Hepatocyte (in vitro differentiated cells): Measurements from ENCODE around the gene DDR1.

Experiments used
- EZH2 ChIP-seq: fragments of 200-600 bp; sonication (generic); IDR thresholded peaks from 2 replicates; pipeline ENCODE4 v1.6.1; 2016; ENCODE audit warnings: antibody characterized with exemption, mild to moderate bottlenecking, borderline replicate concordance
- EZH2phosphoT487 ChIP-seq: fragments of 200-600 bp; sonication (generic); IDR thresholded peaks from one replicate; pipeline ENCODE4 v1.6.1; 2018; ENCODE audit warnings: antibody characterized with exemption, mild to moderate bottlenecking, low read depth, moderate library complexity; ENCODE audit not compliant: unreplicated experiment, severe bottlenecking
- TF ChIP-seq, protein P1 (sequence below): fragments of 200-600 bp; sonication (generic); IDR thresholded peaks from 2 replicates; pipeline ENCODE4 v1.5.1; 2016; ENCODE audit warnings: antibody characterized with exemption, mild to moderate bottlenecking; ENCODE audit not compliant: poor library complexity

DNA sequence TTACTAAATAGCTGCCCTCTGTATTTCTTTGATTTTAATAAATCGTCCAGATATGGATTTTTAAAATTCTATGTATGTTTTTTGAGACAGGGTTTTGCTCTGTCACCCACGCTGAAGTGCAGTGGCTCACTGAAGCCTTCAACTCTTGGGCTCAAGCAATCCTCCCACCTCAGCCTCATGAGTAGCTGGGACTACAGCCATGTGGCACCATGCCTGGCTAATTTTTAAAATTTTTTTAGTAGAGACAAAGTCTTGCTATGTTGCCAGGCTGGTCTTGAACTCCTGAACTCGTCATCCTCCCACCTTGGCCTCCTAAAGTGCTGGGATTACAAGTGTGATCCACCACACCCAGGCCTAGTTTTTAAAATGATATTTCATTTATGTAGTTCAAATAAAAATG is 47.4 kb upstream of the DDR1 start:
- TF ChIP-seq, protein P1, sequence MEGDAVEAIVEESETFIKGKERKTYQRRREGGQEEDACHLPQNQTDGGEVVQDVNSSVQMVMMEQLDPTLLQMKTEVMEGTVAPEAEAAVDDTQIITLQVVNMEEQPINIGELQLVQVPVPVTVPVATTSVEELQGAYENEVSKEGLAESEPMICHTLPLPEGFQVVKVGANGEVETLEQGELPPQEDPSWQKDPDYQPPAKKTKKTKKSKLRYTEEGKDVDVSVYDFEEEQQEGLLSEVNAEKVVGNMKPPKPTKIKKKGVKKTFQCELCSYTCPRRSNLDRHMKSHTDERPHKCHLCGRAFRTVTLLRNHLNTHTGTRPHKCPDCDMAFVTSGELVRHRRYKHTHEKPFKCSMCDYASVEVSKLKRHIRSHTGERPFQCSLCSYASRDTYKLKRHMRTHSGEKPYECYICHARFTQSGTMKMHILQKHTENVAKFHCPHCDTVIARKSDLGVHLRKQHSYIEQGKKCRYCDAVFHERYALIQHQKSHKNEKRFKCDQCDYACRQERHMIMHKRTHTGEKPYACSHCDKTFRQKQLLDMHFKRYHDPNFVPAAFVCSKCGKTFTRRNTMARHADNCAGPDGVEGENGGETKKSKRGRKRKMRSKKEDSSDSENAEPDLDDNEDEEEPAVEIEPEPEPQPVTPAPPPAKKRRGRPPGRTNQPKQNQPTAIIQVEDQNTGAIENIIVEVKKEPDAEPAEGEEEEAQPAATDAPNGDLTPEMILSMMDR: no peak
- no peak for TF ChIP-seq EZH2
- no peak for TF ChIP-seq EZH2phosphoT487
